ENCODE data around the gene SPATA33.

DNA sequence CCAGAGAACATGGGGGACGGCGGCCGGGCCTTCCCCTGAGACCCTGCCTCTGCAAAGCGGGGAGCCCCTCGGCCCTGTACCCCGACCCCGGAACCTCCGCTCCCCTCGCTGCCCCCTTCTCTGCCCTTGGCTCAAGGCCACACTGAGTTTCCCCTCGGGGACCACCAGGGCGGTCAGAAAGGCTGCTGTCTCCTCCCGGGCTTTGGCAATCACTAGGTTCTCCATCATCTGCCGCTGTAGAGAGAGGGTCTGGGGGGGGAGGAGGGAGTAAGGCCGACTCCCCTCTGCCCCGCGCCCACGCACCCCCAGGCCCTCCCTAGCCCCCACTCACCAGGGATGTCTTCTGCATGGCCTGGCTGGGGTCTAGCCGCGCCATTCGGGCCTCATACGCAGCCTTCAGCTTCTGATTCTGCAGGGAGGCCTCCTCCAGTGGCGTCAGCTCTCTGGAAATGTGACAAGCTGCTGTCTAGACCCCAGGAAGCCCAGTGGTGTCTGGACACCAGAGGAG is 54.7 kb downstream of the SPATA33 start:
- TF ChIP-seq, protein P1, sequence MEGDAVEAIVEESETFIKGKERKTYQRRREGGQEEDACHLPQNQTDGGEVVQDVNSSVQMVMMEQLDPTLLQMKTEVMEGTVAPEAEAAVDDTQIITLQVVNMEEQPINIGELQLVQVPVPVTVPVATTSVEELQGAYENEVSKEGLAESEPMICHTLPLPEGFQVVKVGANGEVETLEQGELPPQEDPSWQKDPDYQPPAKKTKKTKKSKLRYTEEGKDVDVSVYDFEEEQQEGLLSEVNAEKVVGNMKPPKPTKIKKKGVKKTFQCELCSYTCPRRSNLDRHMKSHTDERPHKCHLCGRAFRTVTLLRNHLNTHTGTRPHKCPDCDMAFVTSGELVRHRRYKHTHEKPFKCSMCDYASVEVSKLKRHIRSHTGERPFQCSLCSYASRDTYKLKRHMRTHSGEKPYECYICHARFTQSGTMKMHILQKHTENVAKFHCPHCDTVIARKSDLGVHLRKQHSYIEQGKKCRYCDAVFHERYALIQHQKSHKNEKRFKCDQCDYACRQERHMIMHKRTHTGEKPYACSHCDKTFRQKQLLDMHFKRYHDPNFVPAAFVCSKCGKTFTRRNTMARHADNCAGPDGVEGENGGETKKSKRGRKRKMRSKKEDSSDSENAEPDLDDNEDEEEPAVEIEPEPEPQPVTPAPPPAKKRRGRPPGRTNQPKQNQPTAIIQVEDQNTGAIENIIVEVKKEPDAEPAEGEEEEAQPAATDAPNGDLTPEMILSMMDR (IDR thresholded peaks at IDR 0.05 in 2 of 3, conservative IDR thresholded peaks at IDR 0.05 in 1 of 3; ENCODE audit: control insufficient read depth in 2 of 3, extremely low read depth in 1 of 3, insufficient read depth in 1 of 3, low read depth in 3 of 3, low read length in 3 of 3): no peak
- TF ChIP-seq CREB1 (IDR thresholded peaks at IDR 0.05; ENCODE audit: low read depth) (no peak), POLR2A (IDR thresholded peaks at IDR 0.05; ENCODE audit: low read depth, low read length) (no peak), SIN3A (IDR thresholded peaks at IDR 0.05; ENCODE audit: low read depth, low read length) (no peak), EZH2 (IDR thresholded peaks at IDR 0.05; ENCODE audit: borderline replicate concordance, control insufficient read depth, low read depth, low read length) (no peak), HDGF (IDR thresholded peaks at IDR 0.05) (no peak)

All from GM12878 (cell line).